SK-N-SH (cell line): Measurements from ENCODE around the gene AGO3.

Experiments used
- CTCF ChIP-seq: fragments of 200-600 bp; sonication (generic); IDR thresholded peaks from 2 replicates; pipeline ENCODE4 v1.6.1; 2017; ENCODE audit warnings: antibody characterized with exemption, mild to moderate bottlenecking, moderate library complexity
- EZH2phosphoT487 ChIP-seq: fragments of 200-600 bp; sonication (generic); IDR thresholded peaks from 2 replicates; pipeline ENCODE4 v1.6.1; 2017; ENCODE audit warnings: low read depth, mixed run types, mild to moderate bottlenecking, antibody characterized with exemption, moderate library complexity, borderline replicate concordance
- NFIC ChIP-seq: IDR thresholded peaks from 2 replicates; pipeline ENCODE4 v1.4.0; 2012; ENCODE audit warnings: borderline replicate concordance
- NRF1 ChIP-seq: IDR thresholded peaks from 2 replicates; pipeline ENCODE4 v1.6.1; 2012; ENCODE audit warnings: low read depth, mild to moderate bottlenecking, low read length
- RCOR1 ChIP-seq: fragments of 150-350 bp; IDR thresholded peaks from 2 replicates; pipeline ENCODE4 v1.6.1; 2017; ENCODE audit warnings: antibody characterized with exemption, low read length
- RFX5 ChIP-seq: IDR thresholded peaks from 2 replicates; pipeline ENCODE4 v1.6.1; 2012; ENCODE audit warnings: mild to moderate bottlenecking, improper control_type of control experiment, low read length
- ZBTB33 ChIP-seq: IDR thresholded peaks from 2 replicates; pipeline ENCODE4 v1.4.0; 2012; ENCODE audit warnings: low read depth, borderline replicate concordance
- TF ChIP-seq, protein P1 (sequence below): fragments of 150-350 bp; IDR thresholded peaks from 2 replicates; pipeline ENCODE4 v1.6.1; 2017; ENCODE audit warnings: antibody characterized with exemption, low read length, low read depth, borderline replicate concordance

GRCh38 chr1:36080801-36081200 lies 149.9 kb downstream of the AGO3 start:
- no peak for TF ChIP-seq CTCF
- no peak for TF ChIP-seq RCOR1
- TF ChIP-seq NFIC: no peak
- TF ChIP-seq NRF1: no peak
- TF ChIP-seq RFX5: no peak
- TF ChIP-seq, protein P1, sequence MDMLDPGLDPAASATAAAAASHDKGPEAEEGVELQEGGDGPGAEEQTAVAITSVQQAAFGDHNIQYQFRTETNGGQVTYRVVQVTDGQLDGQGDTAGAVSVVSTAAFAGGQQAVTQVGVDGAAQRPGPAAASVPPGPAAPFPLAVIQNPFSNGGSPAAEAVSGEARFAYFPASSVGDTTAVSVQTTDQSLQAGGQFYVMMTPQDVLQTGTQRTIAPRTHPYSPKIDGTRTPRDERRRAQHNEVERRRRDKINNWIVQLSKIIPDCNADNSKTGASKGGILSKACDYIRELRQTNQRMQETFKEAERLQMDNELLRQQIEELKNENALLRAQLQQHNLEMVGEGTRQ: no peak
- no peak for TF ChIP-seq ZBTB33
- no peak for TF ChIP-seq EZH2phosphoT487
